ENCODE results near the gene OTUB1. TPM values are rescaled to one million over a fixed set of nuclear protein-coding genes. Genes with fewer than 3 reads are reported as not detected.

Gene OTUB1
- total and polyA plus RNA-seq, 9 of the 15 experiments (the other 6 are each of a cell fraction or from before 2014, with no cell fraction given): 29.5 to 134 (median 66.1) TPM

DNA sequence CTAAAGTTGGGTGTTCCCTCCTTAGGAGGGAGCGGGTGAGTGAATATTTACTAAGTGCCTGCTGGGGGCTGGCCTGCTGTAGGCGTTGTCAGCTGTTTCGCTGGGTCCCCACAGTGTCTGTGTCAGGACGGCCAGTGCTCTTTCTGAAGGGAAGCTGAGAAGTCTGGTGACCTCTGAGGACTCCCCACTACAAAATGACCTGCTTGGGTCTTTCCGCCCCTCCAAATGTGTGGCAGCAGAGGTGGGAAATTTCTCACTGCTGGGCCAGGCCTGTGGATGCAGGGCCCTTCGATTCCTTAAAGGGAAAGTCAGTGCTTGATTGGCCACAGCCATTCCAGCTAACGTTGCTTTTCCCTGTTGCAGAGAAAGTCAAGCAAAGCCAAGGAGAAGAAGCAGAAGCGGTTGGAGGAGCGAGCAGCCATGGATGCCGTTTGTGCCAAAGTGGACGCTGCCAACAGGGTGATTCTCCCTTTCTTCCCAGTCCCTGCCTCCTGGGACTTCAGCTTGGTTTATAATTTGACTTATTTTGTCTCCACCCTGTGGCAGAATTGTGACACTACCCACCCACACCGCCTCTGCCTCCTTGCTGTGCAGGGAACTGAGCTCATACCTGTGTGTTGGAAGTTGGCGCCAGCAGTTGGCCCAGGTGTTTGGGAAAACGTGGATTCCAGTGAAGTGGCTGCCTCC, 40.6 kb upstream of the OTUB1 start (continued):
- peak; percentile 69 to 78 (median 74) for TF ChIP-seq CTCF (IDR thresholded peaks at IDR 0.05 in 2 of 3, conservative IDR thresholded peaks at IDR 0.05 in 1 of 3; ENCODE audit: insufficient read depth in 2 of 3, low read depth in 1 of 3, low read length in 3 of 3)
- no peak for TF ChIP-seq ZNF197 (CRISPR knock-in tag; IDR thresholded peaks at IDR 0.05; ENCODE audit: low read depth)
- no peak for TF ChIP-seq PPARD (CRISPR knock-in tag; IDR thresholded peaks at IDR 0.05)
- no peak for TF ChIP-seq ZNF780A (CRISPR knock-in tag; IDR thresholded peaks at IDR 0.05)
- TF ChIP-seq ZNF592 (IDR thresholded peaks at IDR 0.05): 0 out of 2 replicates have a peak, but pooled peaks have one; percentile 0
- no peak for TF ChIP-seq TRIM28 (IDR thresholded peaks at IDR 0.05)
- TF ChIP-seq ZKSCAN1 (IDR thresholded peaks at IDR 0.05; ENCODE audit: low read depth, low read length): no peak

Measured in K562 (cell line).